ENCODE measurements around the gene ZNF775. TPM values are rescaled to one million over a fixed set of nuclear protein-coding genes. Genes with fewer than 3 reads are reported as not detected.

ZNF775 gene
- total and polyA plus RNA-seq, 2 of the 13 experiments (the other 11 are each of a cell fraction or from before 2014, with no cell fraction given) = 3.1 to 3.2 TPM

GRCh38 chr7:150378853-150379440 lies at the start of gene ZNF775 (continued):
- TF ChIP-seq TERF1 (CRISPR knock-in tag; IDR thresholded peaks at IDR 0.05) = no peak
- TF ChIP-seq, protein P1, sequence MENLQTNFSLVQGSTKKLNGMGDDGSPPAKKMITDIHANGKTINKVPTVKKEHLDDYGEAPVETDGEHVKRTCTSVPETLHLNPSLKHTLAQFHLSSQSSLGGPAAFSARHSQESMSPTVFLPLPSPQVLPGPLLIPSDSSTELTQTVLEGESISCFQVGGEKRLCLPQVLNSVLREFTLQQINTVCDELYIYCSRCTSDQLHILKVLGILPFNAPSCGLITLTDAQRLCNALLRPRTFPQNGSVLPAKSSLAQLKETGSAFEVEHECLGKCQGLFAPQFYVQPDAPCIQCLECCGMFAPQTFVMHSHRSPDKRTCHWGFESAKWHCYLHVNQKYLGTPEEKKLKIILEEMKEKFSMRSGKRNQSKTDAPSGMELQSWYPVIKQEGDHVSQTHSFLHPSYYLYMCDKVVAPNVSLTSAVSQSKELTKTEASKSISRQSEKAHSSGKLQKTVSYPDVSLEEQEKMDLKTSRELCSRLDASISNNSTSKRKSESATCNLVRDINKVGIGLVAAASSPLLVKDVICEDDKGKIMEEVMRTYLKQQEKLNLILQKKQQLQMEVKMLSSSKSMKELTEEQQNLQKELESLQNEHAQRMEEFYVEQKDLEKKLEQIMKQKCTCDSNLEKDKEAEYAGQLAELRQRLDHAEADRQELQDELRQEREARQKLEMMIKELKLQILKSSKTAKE (CRISPR knock-in tag; IDR thresholded peaks at IDR 0.05; ENCODE audit: borderline replicate concordance) = no peak
- no peak for TF ChIP-seq ZNF839 (CRISPR knock-in tag; IDR thresholded peaks at IDR 0.05; ENCODE audit: borderline replicate concordance)
- TF ChIP-seq, protein P2, sequence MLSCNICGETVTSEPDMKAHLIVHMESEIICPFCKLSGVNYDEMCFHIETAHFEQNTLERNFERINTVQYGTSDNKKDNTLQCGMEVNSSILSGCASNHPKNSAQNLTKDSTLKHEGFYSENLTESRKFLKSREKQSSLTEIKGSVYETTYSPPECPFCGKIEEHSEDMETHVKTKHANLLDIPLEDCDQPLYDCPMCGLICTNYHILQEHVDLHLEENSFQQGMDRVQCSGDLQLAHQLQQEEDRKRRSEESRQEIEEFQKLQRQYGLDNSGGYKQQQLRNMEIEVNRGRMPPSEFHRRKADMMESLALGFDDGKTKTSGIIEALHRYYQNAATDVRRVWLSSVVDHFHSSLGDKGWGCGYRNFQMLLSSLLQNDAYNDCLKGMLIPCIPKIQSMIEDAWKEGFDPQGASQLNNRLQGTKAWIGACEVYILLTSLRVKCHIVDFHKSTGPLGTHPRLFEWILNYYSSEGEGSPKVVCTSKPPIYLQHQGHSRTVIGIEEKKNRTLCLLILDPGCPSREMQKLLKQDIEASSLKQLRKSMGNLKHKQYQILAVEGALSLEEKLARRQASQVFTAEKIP (CRISPR knock-in tag; IDR thresholded peaks at IDR 0.05; ENCODE audit: borderline replicate concordance) = no peak
- TF ChIP-seq ZFP1 (CRISPR knock-in tag; IDR thresholded peaks at IDR 0.05) = no peak
- no peak for TF ChIP-seq ZNF776 (CRISPR knock-in tag; IDR thresholded peaks at IDR 0.05)
- no peak for TF ChIP-seq HNRNPH1 (optimal IDR thresholded peaks at IDR 0.05; ENCODE audit: low read depth, low read length)
- no peak; the same call in 1 of the 2 replicates for TF ChIP-seq FOXC1 (CRISPR knock-in tag; IDR thresholded peaks at IDR 0.05; ENCODE audit: borderline replicate concordance)
- peak; percentile 71 for TF ChIP-seq PHF8 (CRISPR knock-in tag; IDR thresholded peaks at IDR 0.05)
- peak; percentile 36; the same call in 1 of the 2 replicates for TF ChIP-seq ZNF768 (CRISPR knock-in tag; IDR thresholded peaks at IDR 0.05)
- TF ChIP-seq MIER2 (CRISPR knock-in tag; IDR thresholded peaks at IDR 0.05) = no peak
- no peak for TF ChIP-seq ZNF775 (CRISPR knock-in tag; IDR thresholded peaks at IDR 0.05; ENCODE audit: borderline replicate concordance)
- no peak for TF ChIP-seq BRD4 (CRISPR knock-in tag; IDR thresholded peaks at IDR 0.05)
- TF ChIP-seq HMGXB4 (CRISPR knock-in tag; IDR thresholded peaks at IDR 0.05; ENCODE audit: borderline replicate concordance in 1 of 2, low read depth in 1 of 2) = peak in 1 of 2 experiments; percentile 46; a peak in 1 of 4 replicates
- peak; percentile 71 for TF ChIP-seq ZFX (CRISPR knock-in tag; IDR thresholded peaks at IDR 0.05; ENCODE audit: low read depth)
- no peak for TF ChIP-seq PREB (CRISPR knock-in tag; IDR thresholded peaks at IDR 0.05)
- TF ChIP-seq JDP2 (CRISPR knock-in tag; IDR thresholded peaks at IDR 0.05; ENCODE audit: borderline replicate concordance) = no peak
- TF ChIP-seq, protein P3, sequence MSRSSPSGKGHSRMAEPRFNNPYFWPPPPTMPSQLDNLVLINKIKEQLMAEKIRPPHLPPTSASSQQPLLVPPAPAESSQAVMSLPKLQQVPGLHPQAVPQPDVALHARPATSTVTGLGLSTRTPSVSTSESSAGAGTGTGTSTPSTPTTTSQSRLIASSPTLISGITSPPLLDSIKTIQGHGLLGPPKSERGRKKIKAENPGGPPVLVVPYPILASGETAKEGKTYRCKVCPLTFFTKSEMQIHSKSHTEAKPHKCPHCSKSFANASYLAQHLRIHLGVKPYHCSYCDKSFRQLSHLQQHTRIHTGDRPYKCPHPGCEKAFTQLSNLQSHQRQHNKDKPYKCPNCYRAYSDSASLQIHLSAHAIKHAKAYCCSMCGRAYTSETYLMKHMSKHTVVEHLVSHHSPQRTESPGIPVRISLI (CRISPR knock-in tag; IDR thresholded peaks at IDR 0.05; ENCODE audit: borderline replicate concordance) = peak; percentile 17; the same call in 1 of the 2 replicates
- TF ChIP-seq HCFC1 (IDR thresholded peaks at IDR 0.05; ENCODE audit: low read depth, low read length) = no peak
- no peak for TF ChIP-seq SALL2 (CRISPR knock-in tag; IDR thresholded peaks at IDR 0.05)
